Measurements from ENCODE around the gene NUDT16L1.

NUDT16L1 gene

GRCh38 chr16:4651827-4652226, 41.5 kb upstream of the NUDT16L1 start:
- DNase-seq (no peak), ATAC-seq (ENCODE audit: insufficient read depth, low read depth) (no peak)
- TF ChIP-seq CTCF (IDR thresholded peaks at IDR 0.05; ENCODE audit: borderline replicate concordance, extremely low read depth, low read length, poor library complexity, severe bottlenecking) (no peak), EZH2 (IDR thresholded peaks at IDR 0.05; ENCODE audit: borderline replicate concordance, low read depth, low read length, severe bottlenecking) (no peak)
- Histone ChIP-seq H3K36me3 (ENCODE audit: insufficient read depth, low read length) (peaks cover 65% of the 10 kb centered on the region), H4K20me1 (ENCODE audit: insufficient read depth, low read length) (peaks cover 44% of the 10 kb centered on the region), H3K4me1 (ENCODE audit: insufficient read depth, low read length) (no peaks in the 10 kb centered on the region), H3K27me3 (ENCODE audit: insufficient read depth, low read length, poor library complexity) (no peaks in the 10 kb centered on the region), H3K27ac (ENCODE audit: low read length) (no peak overlapping the region), H3K79me2 (ENCODE audit: insufficient read depth, low read length) (peaks cover 19% of the 10 kb centered on the region), H3K4me3 (ENCODE audit: low read depth in 1 of 2, low read length in 2 of 2) (no peak overlapping the region), H3K9me3 (ENCODE audit: insufficient read depth, low read length, severe bottlenecking) (no peaks in the 10 kb centered on the region), H3K4me2 (ENCODE audit: insufficient read depth, low read length) (no peak overlapping the region), H3K9ac (ENCODE audit: low read depth, low read length) (no peak overlapping the region), H2AFZ (ENCODE audit: low read depth, low read length) (no peak overlapping the region)

DNA sequence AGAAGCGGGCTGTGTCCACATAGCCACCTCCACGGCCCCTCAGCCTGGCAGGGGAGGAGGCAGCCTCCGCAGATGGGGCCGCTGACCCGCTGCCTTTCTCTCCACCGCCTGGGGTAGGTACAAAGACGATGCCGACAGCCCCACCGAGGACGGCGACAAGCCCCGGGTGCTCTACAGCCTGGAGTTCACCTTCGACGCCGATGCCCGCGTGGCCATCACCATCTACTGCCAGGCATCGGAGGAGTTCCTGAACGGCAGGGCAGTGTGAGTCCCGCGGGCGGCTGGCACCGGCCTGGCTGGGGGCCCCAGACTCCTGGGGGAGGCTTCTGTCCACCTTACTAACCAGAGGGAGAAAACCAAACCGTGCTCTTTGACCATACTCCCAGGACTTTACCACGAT, 40.8 kb upstream of the NUDT16L1 start:
- no peak overlapping the region for H3K27ac ChIP-seq (ENCODE audit: low read length)
- no peak for TF ChIP-seq CTCF (IDR thresholded peaks at IDR 0.05; ENCODE audit: borderline replicate concordance, extremely low read depth, low read length, poor library complexity, severe bottlenecking)
- TF ChIP-seq EZH2 (IDR thresholded peaks at IDR 0.05; ENCODE audit: borderline replicate concordance, low read depth, low read length, severe bottlenecking) = no peak
- peaks cover 70% of the 10 kb centered on the region for H3K36me3 ChIP-seq (ENCODE audit: insufficient read depth, low read length)
- H4K20me1 ChIP-seq (ENCODE audit: insufficient read depth, low read length) = peaks cover 37% of the 10 kb centered on the region
- H3K4me2 ChIP-seq (ENCODE audit: insufficient read depth, low read length) = no peak overlapping the region
- H3K4me1 ChIP-seq (ENCODE audit: insufficient read depth, low read length) = no peaks in the 10 kb centered on the region
- no peak overlapping the region for H3K4me3 ChIP-seq (ENCODE audit: low read depth in 1 of 2, low read length in 2 of 2)
- H3K9ac ChIP-seq (ENCODE audit: low read depth, low read length) = no peak overlapping the region
- H3K79me2 ChIP-seq (ENCODE audit: insufficient read depth, low read length) = peaks cover 12% of the 10 kb centered on the region; the same call in 1 of the 2 replicates
- no peak for ATAC-seq (ENCODE audit: insufficient read depth, low read depth)
- no peak overlapping the region for H2AFZ ChIP-seq (ENCODE audit: low read depth, low read length)
- DNase-seq = no peak
- no peaks in the 10 kb centered on the region for H3K27me3 ChIP-seq (ENCODE audit: insufficient read depth, low read length, poor library complexity)
- no peaks in the 10 kb centered on the region for H3K9me3 ChIP-seq (ENCODE audit: insufficient read depth, low read length, severe bottlenecking)

GRCh38 chr16:4654011-4654963, 39.1 kb upstream of the NUDT16L1 start:
- no peak overlapping the region for H2AFZ ChIP-seq (ENCODE audit: low read depth, low read length)
- H3K9me3 ChIP-seq (ENCODE audit: insufficient read depth, low read length, severe bottlenecking) = no peaks in the 10 kb centered on the region
- H3K36me3 ChIP-seq (ENCODE audit: insufficient read depth, low read length) = peaks cover 73% of the 10 kb centered on the region
- H4K20me1 ChIP-seq (ENCODE audit: insufficient read depth, low read length) = peaks cover 26% of the 10 kb centered on the region
- no peak overlapping the region for H3K9ac ChIP-seq (ENCODE audit: low read depth, low read length)
- H3K4me3 ChIP-seq (ENCODE audit: low read depth in 1 of 2, low read length in 2 of 2) = no peak overlapping the region
- H3K27me3 ChIP-seq (ENCODE audit: insufficient read depth, low read length, poor library complexity) = no peaks in the 10 kb centered on the region
- H3K4me2 ChIP-seq (ENCODE audit: insufficient read depth, low read length) = no peak overlapping the region
- DNase-seq = no peak
- H3K79me2 ChIP-seq (ENCODE audit: insufficient read depth, low read length) = peaks cover 6% of the 10 kb centered on the region; the same call in 1 of the 2 replicates
- H3K4me1 ChIP-seq (ENCODE audit: insufficient read depth, low read length) = no peaks in the 10 kb centered on the region
- TF ChIP-seq CTCF (IDR thresholded peaks at IDR 0.05; ENCODE audit: borderline replicate concordance, extremely low read depth, low read length, poor library complexity, severe bottlenecking) = no peak
- TF ChIP-seq EZH2 (IDR thresholded peaks at IDR 0.05; ENCODE audit: borderline replicate concordance, low read depth, low read length, severe bottlenecking) = no peak
- no peak overlapping the region for H3K27ac ChIP-seq (ENCODE audit: low read length)
- no peak for ATAC-seq (ENCODE audit: insufficient read depth, low read depth)

All from DND-41 (cell line).